Measurements from ENCODE around the gene GNAO1. TPM values are rescaled to one million over a fixed set of nuclear protein-coding genes. Genes with fewer than 3 reads are reported as not detected.
A peak's percentile ranks its signal among the peaks of the same experiment; 100 is the strongest.

The GNAO1 gene
- total and polyA plus RNA-seq, 4 donors: 34.4 to 331 (median 177) TPM

GRCh38 chr16:56317998-56318826 lies 126.9 kb downstream of the GNAO1 start:
- H3K27ac ChIP-seq (ENCODE audit: low read depth, low read length): no peak overlapping the region

GRCh38 chr16:56318827-56319140 lies 127.5 kb downstream of the GNAO1 start:
- Histone ChIP-seq H3K27ac (ENCODE audit: low read depth, low read length) (no peak overlapping the region), H3K4me1 (ENCODE audit: control insufficient read depth, insufficient read depth, low read length) (peaks cover 43% of the 10 kb centered on the region), H3K9me3 (ENCODE audit: control insufficient read depth, insufficient read depth, low read length) (no peaks in the 10 kb centered on the region), H3K4me3 (ENCODE audit: low read depth, low read length) (no peak overlapping the region), H3K27me3 (ENCODE audit: control insufficient read depth, insufficient read depth, low read length) (no peaks in the 10 kb centered on the region), H3K36me3 (ENCODE audit: control insufficient read depth, insufficient read depth, low read length) (peaks cover 42% of the 10 kb centered on the region)
- no CpG with 5 or more reads among the region's 1 CpG for WGBS (ENCODE audit: insufficient coverage)
- DNase-seq (ENCODE audit: low read depth in 4 of 6, low spot score in 6 of 6): no peak

More at GRCh38 chr16:56317998-56318826, 126.9 kb downstream of the GNAO1 start:
- Histone ChIP-seq H3K36me3 (ENCODE audit: control insufficient read depth, insufficient read depth, low read length) (peaks cover 42% of the 10 kb centered on the region), H3K9me3 (ENCODE audit: control insufficient read depth, insufficient read depth, low read length) (no peaks in the 10 kb centered on the region), H3K4me3 (ENCODE audit: low read depth, low read length) (peak overlapping the region; percentile 26), H3K27me3 (ENCODE audit: control insufficient read depth, insufficient read depth, low read length) (no peaks in the 10 kb centered on the region), H3K4me1 (ENCODE audit: control insufficient read depth, insufficient read depth, low read length) (peaks cover 43% of the 10 kb centered on the region)
- DNase-seq (ENCODE audit: low read depth in 4 of 6, low spot score in 6 of 6): peak in 5 of 6 donors; percentile 72 to 95 (median 81)
- WGBS (ENCODE audit: insufficient coverage): 11% methylated on average over 28 of the region's 28 CpGs

GRCh38 chr16:56319376-56319775 lies 128.1 kb downstream of the GNAO1 start:
- Histone ChIP-seq H3K27ac (ENCODE audit: low read depth, low read length) (no peak overlapping the region), H3K9me3 (ENCODE audit: control insufficient read depth, insufficient read depth, low read length) (no peaks in the 10 kb centered on the region), H3K4me3 (ENCODE audit: low read depth, low read length) (no peak overlapping the region), H3K36me3 (ENCODE audit: control insufficient read depth, insufficient read depth, low read length) (peaks cover 44% of the 10 kb centered on the region), H3K4me1 (ENCODE audit: control insufficient read depth, insufficient read depth, low read length) (peaks cover 43% of the 10 kb centered on the region), H3K27me3 (ENCODE audit: control insufficient read depth, insufficient read depth, low read length) (no peaks in the 10 kb centered on the region)
- WGBS (ENCODE audit: insufficient coverage): 69% methylated on average over 6 of the region's 6 CpGs
- DNase-seq (ENCODE audit: low read depth in 4 of 6, low spot score in 6 of 6): no peak

GRCh38 chr16:56320056-56320455 lies 128.8 kb downstream of the GNAO1 start:
- peaks cover 45% of the 10 kb centered on the region for H3K36me3 ChIP-seq (ENCODE audit: control insufficient read depth, insufficient read depth, low read length)
- no peaks in the 10 kb centered on the region for H3K27me3 ChIP-seq (ENCODE audit: control insufficient read depth, insufficient read depth, low read length)
- H3K9me3 ChIP-seq (ENCODE audit: control insufficient read depth, insufficient read depth, low read length): no peaks in the 10 kb centered on the region
- no peak overlapping the region for H3K4me3 ChIP-seq (ENCODE audit: low read depth, low read length)
- DNase-seq (ENCODE audit: low read depth in 4 of 6, low spot score in 6 of 6): no peak
- peaks cover 36% of the 10 kb centered on the region for H3K4me1 ChIP-seq (ENCODE audit: control insufficient read depth, insufficient read depth, low read length)
- H3K27ac ChIP-seq (ENCODE audit: low read depth, low read length): no peak overlapping the region
- WGBS (ENCODE audit: insufficient coverage): 90% methylated on average over 7 of the region's 8 CpGs

- Histone ChIP-seq H3K4me3 (ENCODE audit: low read depth, low read length) (no peak overlapping the region), H3K4me1 (ENCODE audit: control insufficient read depth, insufficient read depth, low read length) (peaks cover 35% of the 10 kb centered on the region), H3K27ac (ENCODE audit: low read depth, low read length) (no peak overlapping the region), H3K27me3 (ENCODE audit: control insufficient read depth, insufficient read depth, low read length) (no peaks in the 10 kb centered on the region), H3K9me3 (ENCODE audit: control insufficient read depth, insufficient read depth, low read length) (no peaks in the 10 kb centered on the region), H3K36me3 (ENCODE audit: control insufficient read depth, insufficient read depth, low read length) (peaks cover 45% of the 10 kb centered on the region)
- WGBS (ENCODE audit: insufficient coverage): 100% methylated on average over 2 of the region's 7 CpGs
- DNase-seq (ENCODE audit: low read depth in 4 of 6, low spot score in 6 of 6): no peak
Observed at GRCh38 chr16:56320811-56321558, 129.7 kb downstream of the GNAO1 start.

- H3K4me1 ChIP-seq (ENCODE audit: control insufficient read depth, insufficient read depth, low read length): peaks cover 31% of the 10 kb centered on the region
- no peaks in the 10 kb centered on the region for H3K27me3 ChIP-seq (ENCODE audit: control insufficient read depth, insufficient read depth, low read length)
- H3K27ac ChIP-seq (ENCODE audit: low read depth, low read length): no peak overlapping the region
- H3K36me3 ChIP-seq (ENCODE audit: control insufficient read depth, insufficient read depth, low read length): peaks cover 43% of the 10 kb centered on the region
- no peak for DNase-seq (ENCODE audit: low read depth in 4 of 6, low spot score in 6 of 6)
- 90% methylated on average over 7 of the region's 9 CpGs for WGBS (ENCODE audit: insufficient coverage)
- H3K4me3 ChIP-seq (ENCODE audit: low read depth, low read length): no peak overlapping the region
- H3K9me3 ChIP-seq (ENCODE audit: control insufficient read depth, insufficient read depth, low read length): no peaks in the 10 kb centered on the region
Observed at GRCh38 chr16:56321571-56321970, 130.3 kb downstream of the GNAO1 start.

GRCh38 chr16:56324406-56324805 lies 133.1 kb downstream of the GNAO1 start:
- Histone ChIP-seq H3K27me3 (ENCODE audit: control insufficient read depth, insufficient read depth, low read length) (no peaks in the 10 kb centered on the region), H3K27ac (ENCODE audit: low read depth, low read length) (no peak overlapping the region), H3K4me3 (ENCODE audit: low read depth, low read length) (no peak overlapping the region), H3K9me3 (ENCODE audit: control insufficient read depth, insufficient read depth, low read length) (no peaks in the 10 kb centered on the region), H3K4me1 (ENCODE audit: control insufficient read depth, insufficient read depth, low read length) (peaks cover 21% of the 10 kb centered on the region), H3K36me3 (ENCODE audit: control insufficient read depth, insufficient read depth, low read length) (peaks cover 63% of the 10 kb centered on the region)
- DNase-seq (ENCODE audit: low read depth in 4 of 6, low spot score in 6 of 6): no peak
- 93% methylated on average over 9 of the region's 9 CpGs for WGBS (ENCODE audit: insufficient coverage)

GRCh38 chr16:56325956-56326355 lies 134.7 kb downstream of the GNAO1 start:
- H3K4me3 ChIP-seq (ENCODE audit: low read depth, low read length): no peak overlapping the region
- peaks cover 10% of the 10 kb centered on the region for H3K4me1 ChIP-seq (ENCODE audit: control insufficient read depth, insufficient read depth, low read length)
- peaks cover 65% of the 10 kb centered on the region for H3K36me3 ChIP-seq (ENCODE audit: control insufficient read depth, insufficient read depth, low read length)
- no peaks in the 10 kb centered on the region for H3K27me3 ChIP-seq (ENCODE audit: control insufficient read depth, insufficient read depth, low read length)
- 95% methylated on average over 6 of the region's 6 CpGs for WGBS (ENCODE audit: insufficient coverage)
- H3K9me3 ChIP-seq (ENCODE audit: control insufficient read depth, insufficient read depth, low read length): no peaks in the 10 kb centered on the region
- DNase-seq (ENCODE audit: low read depth in 4 of 6, low spot score in 6 of 6): no peak
- no peak overlapping the region for H3K27ac ChIP-seq (ENCODE audit: low read depth, low read length)

GRCh38 chr16:56327071-56327928 lies 136.0 kb downstream of the GNAO1 start:
- Histone ChIP-seq H3K4me3 (ENCODE audit: low read depth, low read length) (no peak overlapping the region), H3K4me1 (ENCODE audit: control insufficient read depth, insufficient read depth, low read length) (peaks cover 7% of the 10 kb centered on the region), H3K27ac (ENCODE audit: low read depth, low read length) (no peak overlapping the region), H3K36me3 (ENCODE audit: control insufficient read depth, insufficient read depth, low read length) (peaks cover 70% of the 10 kb centered on the region), H3K27me3 (ENCODE audit: control insufficient read depth, insufficient read depth, low read length) (no peaks in the 10 kb centered on the region), H3K9me3 (ENCODE audit: control insufficient read depth, insufficient read depth, low read length) (no peaks in the 10 kb centered on the region)
- 55% methylated on average over 7 of the region's 18 CpGs for WGBS (ENCODE audit: insufficient coverage)
- peak in 1 of 6 donors; percentile 23 for DNase-seq (ENCODE audit: low read depth in 4 of 6, low spot score in 6 of 6)

Measured in spinal cord (tissue), 10 donors.